NCI-H1092 treated with DMSO at 0.1 percent for 48 hours (cell line): ENCODE results near the gene ITGAL.
"Not testable (repeated sequence)": the region's sequence is repeated elsewhere in the genome, so short reads cannot be mapped to it uniquely, and the experiment has no call there.

Experiments used
- DNase-seq: peaks from one replicate; lab custom pipeline; 2025; lab: John Stamatoyannopoulos, UW

ITGAL gene

DNA sequence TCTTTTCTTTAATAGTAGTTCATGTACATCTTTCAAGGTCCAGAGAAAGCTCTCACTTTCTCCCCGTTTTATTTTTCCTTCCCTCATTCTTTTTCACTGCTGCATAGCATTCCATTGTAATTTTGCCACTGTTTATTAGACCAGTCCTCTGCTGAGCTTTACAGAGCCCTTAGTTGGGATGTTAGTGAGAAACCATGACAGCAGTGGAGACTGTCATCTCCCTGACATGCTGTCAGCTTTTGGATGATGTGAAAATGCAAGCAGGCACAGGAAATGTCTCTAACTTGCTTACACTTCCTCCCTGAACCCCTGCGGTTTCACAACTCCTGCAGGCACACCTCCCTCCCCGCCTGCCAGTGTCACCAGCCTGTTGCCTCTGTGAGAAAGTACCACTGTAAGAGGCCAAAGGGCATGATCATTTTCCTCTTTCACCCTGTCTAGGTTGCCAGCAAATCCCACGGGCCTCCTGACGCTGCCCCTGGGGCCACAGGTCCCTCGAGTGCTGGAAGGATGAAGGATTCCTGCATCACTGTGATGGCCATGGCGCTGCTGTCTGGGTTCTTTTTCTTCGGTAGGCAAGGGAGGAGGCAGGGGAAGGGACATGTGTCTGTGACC lies at the start of gene ITGAL:
Gene ITGAL, plus strand, starts transcription at position 415 of the 615 bp plus-strand sequence. Its CDS starts 96 bp downstream, at position 511.
- no peak for DNase-seq

DNA sequence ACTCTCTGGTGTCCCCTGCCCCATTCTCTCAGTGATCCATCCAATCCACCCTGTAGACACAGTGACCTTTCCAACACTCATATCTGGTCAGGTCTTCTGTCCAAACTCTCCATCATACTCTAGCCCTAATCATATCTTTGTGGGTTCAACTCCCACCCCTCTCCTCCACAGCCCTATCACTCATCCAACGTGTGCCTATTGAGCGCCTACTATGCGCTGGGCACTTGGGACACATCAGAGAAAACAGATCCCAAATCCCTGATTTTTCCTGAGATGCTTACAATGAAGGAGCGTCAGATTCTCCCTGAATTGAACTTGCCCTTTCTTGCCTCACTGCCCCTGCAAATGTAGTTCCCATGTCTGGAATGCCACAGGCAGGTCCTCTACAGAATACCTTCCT lies 44.5 kb upstream of the ITGAL start:
- DNase-seq: no peak

DNA sequence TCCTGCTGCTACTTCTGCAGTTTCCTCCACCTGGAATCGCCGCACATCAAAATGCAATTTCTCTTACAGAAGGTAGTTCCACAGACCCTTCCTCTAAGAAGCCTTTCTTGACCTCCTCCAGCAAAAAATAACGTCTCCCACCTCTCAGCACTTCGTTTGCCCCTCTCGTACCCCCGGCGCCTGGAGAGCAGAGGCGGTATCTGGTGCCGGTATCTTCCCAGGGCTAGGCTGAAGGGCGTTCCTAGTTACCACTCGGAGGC lies 43.2 kb upstream of the ITGAL start:
- DNase-seq: no peak

DNA sequence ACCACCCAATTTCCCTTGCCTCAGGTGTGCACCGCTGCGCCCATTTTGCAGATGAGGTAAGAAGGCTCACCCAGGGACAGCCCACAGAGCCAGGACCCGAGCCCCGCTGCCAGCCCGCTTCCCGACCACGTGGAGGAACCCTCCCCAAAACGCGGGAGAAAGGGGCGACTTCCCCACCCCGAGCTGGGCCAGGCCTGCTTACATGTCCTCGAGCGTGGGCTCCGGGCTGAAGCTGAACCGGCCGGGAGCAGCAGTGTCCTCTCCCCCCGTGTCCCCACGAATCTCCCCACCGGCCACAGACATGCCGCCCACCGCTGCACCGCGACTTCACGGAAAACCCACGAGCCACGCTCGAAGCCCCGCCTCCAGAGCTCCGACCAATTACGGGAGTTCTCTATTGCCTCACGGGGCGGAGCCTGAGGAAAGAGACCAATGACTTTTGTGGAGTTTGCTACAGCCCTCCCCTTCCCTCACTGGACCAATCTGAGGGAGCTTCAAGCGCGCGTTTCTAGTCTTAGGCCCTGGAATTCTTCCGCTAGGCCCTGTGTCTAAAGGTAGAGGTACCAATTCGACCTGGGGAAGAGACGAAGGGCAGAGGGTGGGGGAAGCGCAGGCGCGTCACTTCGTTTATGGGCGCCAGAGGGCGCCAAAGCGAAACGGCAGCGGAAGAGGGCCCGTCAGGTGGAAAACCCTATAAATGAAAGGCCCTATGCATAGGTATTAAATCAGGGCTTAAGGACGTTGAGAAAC lies 42.7 kb upstream of the ITGAL start, which contains the start of gene DCTPP1:
Gene DCTPP1, minus strand, starts transcription at position 353 of the 750 bp plus-strand sequence. Its CDS starts 50 bp downstream, at position 303.
- DNase-seq: peak; percentile 100

DNA sequence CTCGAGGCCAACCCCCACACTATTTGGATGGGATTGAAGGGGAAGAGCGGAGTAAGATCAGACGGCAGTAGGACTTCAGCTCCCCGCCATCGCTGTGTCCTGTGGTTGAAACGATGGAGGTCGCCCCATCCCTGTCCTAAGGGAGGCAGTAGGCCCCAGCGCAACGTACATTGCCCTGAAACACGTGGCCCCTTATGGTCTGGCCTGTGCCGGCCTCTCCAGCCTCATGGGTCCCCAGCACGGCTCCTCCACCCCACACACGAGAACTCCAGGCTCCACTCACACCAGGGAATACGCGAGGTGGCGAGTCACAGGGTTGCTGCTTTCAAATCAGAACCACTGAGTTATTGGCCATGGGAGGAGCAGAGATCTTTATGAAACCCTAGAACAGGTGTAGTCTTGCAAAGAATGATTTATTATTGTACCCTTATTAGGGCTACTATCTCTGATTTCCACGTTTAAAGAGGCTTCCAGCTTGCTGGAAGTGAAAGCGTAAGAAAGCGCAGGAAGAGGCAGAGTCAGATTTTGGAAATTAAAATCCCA lies 42.0 kb upstream of the ITGAL start:
- no peak for DNase-seq

DNA sequence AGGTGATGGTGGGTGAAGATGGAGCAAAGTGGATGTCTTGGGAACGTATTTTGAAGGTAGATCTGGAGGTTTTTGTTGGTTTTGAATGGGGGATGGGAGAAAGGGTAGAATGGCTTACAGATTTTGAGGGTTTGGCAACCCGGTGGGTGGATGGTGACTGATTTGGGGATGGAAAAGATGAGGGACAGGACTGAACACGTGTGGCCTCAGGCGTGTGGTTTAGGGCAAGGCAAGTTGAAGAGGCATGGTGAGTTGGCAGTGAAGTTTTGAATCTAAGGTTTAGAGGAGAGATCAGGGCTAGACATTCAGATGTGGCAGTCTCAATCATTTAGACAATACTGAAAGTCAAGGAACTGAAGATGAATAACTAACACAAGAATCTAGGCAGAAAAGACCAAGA lies 37.7 kb upstream of the ITGAL start:
- DNase-seq: no peak

DNA sequence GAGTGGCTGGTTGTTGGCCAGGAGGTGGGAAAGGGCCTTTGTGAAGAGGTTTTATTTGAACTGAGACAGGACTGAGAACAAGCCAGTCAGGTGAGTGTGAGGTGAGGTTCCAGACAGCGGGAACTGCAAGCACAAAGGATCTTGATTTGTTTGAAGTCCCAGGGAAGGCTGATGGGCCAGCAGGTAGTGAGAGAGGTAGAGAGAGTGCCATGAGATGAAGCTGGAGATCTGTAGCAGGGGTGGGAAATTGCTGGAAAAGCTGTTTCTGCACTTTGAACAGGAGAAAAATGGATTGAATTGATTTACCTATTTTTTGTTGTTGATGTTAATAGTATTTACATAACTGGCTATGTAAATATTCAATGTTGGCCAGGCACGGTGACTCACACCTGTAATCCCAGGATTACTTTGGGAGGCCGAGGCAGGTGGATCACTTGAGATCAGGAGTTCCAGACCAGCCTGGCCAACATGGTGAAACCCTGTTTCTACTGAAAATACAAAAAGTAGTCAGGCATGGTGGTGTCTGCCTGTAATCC lies 35.0 kb upstream of the ITGAL start:
- DNase-seq: no peak

DNA sequence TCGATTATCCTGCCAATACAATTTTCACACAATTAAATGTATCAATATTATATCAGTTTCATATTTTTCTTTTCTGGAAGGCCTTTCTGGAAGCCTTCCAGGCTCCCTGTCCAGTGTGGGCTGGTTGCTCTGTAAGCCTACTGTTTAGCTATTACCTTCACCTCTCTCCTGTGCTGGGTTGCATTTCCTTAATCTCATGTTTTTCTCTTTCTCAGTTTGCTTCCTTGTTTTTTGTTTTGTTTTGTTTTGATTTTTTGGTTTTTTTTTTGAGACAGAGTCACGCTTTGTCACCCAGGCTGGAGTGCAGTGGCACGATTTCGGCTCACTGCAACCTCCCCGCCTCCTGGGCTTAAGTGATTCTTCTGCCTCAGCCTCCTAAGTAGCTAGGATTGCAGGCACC lies 33.7 kb upstream of the ITGAL start:
- no peak for DNase-seq

DNA sequence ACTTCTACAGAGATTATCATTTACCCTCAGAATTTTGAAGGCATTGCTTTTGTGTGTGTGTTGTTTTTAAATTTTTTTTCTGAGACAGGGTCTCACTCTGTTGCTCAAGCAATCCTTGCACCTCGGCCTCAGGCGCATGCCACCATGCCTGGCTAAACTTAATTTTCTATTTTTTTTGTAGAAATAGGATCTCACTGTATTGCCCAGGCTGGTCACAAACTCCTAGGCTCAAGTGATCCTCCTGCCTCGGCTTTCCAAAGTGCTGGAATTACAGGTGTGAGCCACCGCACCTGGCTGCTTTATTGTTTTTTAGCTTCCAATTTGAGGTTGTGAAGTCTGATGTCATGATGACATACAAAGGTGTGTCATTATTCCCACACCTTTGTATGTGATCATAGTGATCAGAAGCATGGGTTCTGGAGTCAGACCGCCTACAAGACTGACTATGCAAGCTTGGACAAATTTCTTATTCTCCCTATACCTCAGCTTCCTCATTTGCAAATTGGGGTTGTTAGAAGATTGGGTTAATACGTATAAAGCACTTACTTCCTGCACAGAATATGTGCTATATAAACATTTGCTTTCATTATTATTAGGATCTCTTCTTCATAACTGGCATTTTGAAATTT lies 32.7 kb upstream of the ITGAL start:
- DNase-seq: no peak

DNA sequence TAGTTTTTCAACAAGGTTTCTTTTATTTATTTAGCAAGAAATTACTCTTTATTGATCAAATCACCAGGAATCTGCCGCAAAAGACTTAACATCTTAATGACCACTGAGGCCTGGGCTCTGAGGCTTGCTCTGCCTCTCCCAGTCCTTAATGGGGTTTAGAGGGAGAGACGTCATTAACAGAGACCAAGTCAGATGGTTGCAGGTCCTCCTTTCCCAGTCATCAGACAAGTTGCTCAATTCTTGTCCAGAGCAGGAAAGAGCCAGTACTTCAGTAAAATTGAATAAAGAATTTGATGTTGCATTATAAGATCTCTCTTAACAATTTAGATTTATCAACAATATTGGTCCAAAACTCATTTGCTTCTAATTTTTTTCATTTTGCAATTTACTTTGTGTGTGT lies 28.9 kb upstream of the ITGAL start:
- DNase-seq: no peak

DNA sequence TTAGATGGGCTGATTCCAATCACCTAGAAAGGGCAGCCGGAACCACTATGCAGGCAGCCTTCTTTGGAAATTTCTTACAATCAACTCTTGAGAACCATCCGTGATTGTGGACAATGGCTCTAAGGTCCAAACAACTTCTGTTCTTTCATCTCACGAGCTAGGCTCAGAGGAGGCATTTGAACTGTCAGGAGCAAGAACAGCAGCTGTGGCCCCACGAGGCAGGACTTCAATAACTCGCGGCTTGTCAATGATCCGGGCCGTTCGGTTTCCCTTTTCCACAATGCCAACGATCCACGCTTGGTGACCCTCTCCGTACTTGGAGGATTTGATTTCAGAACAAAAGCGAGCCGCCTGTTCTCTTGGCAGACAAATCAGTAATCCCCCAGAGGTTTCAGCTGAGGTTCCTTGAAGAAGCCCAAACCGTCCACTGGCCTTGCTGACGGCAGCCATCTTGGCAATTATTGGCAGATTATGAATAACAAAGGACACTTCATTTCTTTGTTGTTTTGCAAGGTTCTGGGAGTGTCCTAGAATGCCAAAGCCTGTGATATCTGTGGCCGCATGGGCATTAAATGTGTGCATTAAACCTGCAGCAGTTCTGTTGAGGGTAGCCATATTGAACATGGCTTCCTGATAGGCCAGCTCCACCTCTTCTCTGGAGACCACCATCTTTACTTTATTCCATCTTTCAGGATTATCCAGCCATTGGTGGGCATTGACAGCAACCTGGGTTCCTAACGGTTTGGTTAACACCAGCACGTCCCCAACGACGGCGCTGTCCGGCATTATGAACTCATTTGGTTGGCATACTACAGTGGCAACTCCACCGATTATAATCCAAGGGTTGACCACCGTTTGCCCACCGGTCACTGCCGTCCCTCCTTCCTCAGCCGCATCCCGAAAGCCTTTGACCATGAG lies 28.1 kb upstream of the ITGAL start:
- no peak for DNase-seq

DNA sequence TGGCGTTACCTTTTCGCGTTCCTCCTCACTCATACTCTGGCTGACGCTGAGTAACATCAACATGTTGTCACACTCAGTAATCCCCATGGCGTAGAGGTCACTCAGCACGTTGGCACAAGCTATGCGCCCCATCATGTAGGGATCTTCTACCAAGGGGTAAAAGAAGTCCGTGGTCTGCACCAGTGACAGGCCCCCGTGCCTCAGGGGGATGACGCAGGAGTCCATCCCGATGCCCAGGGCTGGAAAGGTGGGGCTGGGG lies 27.5 kb upstream of the ITGAL start:
- DNase-seq: no peak

DNA sequence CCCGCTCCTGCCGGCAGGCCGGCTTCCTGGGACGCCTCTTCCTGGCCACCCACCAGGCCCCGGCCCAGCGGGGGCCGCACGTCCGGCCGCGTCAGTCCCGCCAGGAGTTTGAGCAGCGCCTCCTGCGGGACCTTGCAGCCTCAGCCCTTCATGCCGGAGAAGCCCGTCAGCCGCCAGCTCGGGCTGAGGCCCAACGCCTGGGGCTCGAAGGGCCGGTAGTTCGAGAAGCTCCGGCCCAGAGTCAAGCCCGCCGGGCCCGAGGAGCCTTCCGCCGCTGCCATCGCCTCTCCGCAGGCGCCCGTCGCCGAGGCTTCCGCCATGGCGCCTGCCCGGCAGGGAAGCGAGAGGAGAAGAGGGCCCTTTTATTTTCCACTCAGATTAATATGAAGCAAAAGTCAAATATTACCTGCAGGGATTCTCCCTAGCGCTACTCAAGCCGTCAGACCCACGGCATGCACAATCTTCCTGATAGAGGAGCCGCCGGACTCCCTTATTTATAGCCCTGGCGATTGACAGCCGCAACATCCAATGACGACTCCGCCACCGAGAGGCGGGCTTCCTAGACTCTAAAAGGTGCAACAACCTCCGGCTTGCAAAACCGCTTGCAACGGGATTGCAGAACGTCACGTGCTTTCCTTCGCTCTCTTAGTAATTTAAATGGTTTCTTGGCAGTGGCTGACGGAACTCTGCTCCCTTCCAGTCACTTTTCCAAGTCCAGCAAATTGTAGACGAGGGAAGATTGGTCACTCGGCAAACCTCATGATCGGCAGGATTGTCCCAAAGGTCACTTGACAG lies 26.9 kb upstream of the ITGAL start, which contains the start of gene SEPHS2:
Gene SEPHS2, minus strand, starts transcription at position 467 of the 795 bp plus-strand sequence. Its CDS starts 147 bp downstream, at position 320.
- DNase-seq: peak; percentile 92

DNA sequence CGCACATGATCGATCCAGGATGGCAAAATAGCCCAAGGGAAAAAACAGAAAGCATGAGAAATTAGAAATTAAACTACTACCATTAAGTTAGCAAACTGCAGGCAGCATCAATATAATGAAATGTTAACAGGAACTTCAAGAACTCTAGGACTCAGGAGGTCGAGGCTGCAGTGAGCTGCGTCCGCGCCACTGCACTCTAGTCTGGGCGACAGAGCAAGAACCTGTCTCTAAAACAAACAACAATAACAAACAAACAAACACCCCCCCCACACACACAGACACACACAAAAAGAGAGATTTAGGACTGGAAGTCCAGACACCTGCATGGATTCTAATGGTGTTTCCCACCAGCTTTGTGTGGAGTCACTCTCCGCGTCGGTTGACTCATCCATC lies 26.3 kb upstream of the ITGAL start:
- DNase-seq: no peak

DNA sequence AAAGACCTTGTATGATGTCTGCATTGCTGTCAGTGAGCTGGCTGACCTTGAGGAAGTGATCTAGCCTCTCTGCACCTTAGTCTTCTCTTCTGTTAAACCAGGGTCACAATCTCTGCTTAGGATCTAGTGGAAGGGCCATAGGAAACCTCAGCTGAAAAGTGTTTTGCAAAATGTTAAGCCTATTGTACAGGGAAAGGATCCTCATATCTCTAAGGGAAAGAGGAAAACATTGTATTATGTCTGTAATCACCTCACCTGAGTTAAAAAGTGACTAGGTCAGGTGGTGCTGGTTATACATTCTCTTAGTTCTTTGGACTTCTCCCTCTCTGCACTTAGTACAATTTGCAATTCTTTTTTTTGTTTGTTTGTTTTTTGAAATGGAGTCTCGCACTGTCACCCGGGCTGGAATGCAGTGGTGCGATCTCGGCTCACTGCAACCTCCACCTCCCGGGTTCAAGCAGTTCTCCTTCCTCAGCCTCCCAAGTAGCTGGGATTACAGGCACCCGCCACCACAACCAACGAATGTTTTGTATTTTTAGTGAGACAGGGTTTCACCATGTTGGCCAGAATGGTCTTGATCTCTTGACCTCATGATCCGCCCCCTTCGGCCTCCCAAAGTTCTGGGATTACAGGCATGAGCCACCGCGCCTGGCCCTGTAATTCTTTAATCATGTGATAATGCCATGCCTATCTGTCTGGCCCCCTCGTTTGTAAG lies 24.9 kb upstream of the ITGAL start:
- no peak for DNase-seq

DNA sequence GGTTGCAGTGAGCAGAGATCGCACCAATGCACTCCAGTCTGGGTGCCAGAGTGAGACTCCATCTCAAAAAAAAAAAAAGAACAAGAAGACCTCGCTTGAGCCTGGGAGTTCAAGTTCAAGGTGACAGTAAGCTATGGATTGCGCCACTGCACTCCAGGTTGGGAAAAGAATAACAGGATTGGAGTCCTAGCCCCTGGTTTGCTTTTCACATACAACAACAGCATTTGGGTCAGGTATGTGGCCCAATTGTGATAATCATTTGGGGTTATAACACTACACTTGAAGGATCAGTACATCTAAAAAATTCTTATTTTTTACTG lies 23.5 kb upstream of the ITGAL start:
- no peak for DNase-seq

DNA sequence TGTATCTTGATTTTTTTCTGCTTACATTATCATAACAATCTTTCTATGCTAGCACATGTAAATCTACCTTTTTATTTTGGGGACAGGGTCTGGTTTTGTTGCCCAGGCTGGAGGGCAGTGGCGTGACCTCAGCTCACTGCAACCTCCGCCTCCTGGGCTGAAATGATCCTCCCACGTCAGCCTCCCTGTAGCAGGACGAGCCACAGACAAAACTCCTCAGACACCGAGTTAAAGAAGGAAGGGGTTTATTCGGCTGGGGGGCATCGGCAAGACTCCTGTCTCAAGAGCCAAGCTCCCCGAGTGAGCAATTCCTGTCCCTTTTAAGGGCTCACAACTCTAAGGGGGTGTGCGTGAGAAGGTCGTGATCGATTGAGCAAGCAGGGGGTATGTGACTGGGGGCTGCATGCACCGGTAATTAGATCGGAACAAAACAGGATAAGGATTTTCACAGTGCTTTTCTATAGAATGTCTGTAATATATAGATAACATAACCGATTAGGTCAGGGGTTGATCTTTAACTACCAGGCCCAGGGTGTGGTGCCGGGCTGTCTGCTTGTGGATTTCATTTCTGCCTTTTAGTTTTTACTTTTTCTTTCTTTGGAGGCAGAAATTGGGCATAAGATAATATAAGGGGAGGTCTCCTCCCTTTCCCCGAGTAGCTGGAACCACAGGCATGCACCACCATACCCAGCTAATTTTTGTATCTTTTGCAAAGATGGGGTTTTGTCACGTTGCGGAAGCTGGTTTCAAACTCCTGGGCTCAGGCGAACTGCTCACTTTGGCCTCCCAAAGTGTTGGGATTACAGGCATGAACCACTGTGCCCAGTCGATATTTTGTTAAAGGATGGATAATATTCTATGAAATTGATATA lies 19.6 kb upstream of the ITGAL start:
- not testable (repeated sequence) for DNase-seq

DNA sequence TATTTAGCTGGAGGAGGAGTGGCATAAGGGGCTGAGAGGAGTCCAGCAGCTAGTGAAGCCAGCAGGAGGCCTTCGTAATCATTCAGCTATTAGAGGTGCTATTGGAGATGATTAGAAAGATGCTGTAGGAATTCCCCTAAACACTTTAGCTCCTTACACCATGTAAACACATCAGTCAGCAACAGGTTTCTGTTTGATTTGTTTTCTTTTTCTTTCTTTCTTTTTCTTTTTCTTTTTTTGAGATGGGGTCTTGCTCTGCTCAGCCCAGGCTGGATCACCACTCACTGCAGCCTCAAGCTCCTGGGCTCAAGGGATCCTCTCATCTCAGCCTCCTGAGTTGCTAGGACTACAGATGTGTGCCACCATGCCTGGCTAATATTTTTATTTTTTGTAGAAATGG lies 16.2 kb upstream of the ITGAL start:
- no peak for DNase-seq

DNA sequence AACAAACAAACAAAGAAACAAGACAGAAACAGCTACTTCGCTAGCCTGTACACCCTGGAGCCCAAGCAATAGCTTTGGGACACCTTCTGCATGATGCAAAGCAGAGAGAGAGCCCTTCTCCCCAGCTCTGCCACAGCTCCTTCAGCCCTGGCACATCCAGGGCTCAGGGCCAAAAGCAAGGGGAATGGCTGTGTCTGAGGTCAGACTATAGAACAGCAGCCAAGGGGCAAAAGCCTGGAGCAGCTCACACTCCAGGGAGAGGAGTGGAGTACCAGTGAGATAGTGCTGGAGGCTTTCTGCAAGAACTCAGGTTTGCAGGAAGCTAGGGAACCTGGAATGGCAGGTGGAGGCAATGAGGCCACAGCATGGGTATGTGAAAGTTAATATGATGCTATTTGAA lies 15.3 kb upstream of the ITGAL start:
- DNase-seq: no peak
